Stimulated activated CD4-positive, alpha-beta T cell treated with anti-CD3 and anti-CD28 coated beads, Interleukin-12 subunit alpha, Interleukin-12 subunit beta, amount 100 ng/mL, for 48 hours (primary cell): ENCODE data around the gene AKIP1.
"Not testable (repeated sequence)": the region's sequence is repeated elsewhere in the genome, so short reads cannot be mapped to it uniquely, and the experiment has no call there.

Source experiments
- DNase-seq, 3 donors: peaks; one replicate each; pipeline ENCODE4 v3.0.0-alpha.2; 2020; ENCODE audit warnings: low read depth in 2 of 3, low spot score in 1 of 3

The AKIP1 gene

DNA sequence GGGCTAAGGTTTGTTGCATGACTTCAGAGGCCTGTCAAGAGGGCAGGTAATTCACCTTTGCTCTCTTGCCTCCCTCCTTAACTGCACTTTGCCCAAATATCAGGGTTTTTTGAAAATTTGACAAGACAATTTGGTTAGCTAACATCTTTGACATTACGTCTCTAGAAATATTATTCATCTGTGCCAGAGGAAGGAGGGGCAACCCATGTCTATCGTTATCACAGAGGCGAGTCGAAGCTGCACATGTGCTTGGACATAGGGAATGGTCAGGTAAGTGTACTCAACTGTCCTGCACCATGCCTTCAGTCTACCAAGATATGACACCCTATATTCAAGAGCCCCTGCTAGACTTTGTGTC lies 3.7 kb downstream of the AKIP1 start:
- no peak for DNase-seq

DNA sequence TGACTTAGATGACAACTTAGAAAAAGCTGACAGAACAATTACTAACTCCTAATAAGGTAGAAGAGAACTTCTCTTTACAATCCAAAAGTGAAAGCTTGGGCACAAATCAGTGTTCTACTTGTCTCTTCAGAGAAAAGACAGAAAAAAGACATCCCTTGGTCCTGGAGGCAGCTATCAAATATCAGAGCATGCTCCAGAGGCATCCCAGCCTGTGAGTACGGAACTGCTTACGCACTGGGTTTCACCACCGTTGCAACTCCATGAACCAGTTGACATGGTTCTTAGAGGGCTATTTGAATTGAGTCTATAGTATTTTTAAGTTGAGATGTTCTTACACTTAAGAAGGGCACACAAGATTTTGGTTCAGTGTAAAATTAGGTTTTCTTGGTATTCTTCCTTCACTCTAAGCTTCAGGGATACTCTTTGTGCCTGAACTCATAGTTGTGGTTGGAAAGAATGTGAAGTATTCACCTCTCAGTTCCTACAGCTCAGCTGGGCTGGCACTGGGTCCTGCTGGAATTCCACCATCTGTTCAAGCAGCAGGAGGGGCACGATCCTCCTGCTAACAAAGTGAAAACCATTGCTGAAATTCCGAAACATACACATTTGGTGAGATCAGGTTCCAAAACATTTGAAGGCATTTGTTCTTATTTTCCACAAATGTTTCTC lies 6.3 kb downstream of the AKIP1 start:
- no peak for DNase-seq

DNA sequence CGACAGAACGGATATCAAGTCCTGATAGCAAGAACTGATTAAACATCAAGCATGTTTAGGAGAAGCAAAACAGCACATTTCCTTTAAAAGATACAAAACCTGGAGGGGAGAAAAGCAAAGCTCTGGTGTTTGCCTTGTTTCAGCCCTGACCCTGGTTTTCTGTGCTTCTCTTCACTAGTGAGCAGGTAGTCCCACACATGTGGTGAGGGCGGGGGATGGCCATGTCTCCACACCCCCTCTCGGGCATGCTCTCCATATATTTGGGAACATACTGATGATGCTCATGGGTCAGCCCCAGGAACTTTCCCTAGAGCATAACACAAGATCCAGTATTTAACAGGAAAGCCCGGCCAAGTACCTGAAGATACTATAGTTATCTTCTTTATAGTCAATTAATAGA lies 11.7 kb downstream of the AKIP1 start:
- DNase-seq, result no peak

DNA sequence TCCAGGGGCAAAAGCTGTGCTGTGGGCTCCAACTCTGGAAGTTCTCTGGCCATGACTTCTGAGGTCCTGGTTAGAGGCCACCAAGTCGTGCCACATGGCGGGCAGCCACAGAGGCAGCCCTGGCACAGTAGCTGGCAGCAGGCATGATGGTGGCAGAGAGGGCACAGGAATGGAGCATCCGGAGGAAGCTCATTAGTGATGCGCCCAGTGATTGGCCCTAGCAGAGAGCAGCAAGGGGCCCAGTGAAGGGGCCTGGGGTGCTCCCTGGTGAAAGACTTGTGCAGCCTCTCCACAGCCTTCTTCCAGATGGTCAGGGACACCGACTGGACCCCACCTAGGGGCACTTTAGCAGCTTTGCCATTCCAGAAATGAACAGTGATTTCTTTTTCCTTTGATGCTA lies 14.7 kb downstream of the AKIP1 start:
- DNase-seq, result no peak

DNA sequence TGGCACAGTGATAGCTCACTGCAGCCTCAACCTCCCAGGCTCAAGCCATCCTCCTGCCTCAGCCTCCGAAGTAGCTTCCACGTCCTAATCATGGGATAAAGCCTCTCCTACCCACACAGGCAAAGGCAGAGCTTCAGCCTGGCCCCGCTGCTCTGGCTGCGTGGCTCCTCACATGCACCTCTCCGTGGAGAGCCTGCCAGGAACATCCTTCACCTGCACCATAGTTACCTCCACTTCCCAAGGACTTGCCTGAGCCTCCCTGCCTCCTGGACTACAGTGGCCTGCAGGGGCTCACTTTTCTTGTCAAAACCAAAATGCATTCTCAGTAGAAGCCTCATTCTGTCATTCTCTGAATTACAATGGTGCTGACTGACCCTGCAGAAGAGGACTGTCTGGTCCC lies 15.2 kb downstream of the AKIP1 start:
- no peak for DNase-seq

DNA sequence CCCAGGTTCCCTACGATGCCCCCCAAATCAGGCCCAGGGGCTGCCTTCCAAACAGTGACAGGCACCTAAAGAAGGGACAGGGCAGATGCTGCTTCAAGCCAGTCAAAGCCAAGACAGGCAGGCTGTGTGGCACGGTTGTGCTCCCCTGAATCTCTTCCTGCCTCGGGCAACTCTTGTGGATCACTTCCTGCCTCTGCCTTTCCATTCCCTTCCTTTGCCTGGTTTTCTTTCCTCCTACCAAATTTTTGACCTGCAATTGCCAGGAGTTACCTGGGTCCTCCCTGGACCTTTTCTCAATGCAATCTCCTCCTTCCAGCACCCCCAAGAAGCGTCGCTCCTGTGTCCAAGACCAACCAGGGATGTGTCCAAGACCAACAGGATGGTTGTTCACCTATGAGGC lies 16.2 kb downstream of the AKIP1 start:
- no peak for DNase-seq

DNA sequence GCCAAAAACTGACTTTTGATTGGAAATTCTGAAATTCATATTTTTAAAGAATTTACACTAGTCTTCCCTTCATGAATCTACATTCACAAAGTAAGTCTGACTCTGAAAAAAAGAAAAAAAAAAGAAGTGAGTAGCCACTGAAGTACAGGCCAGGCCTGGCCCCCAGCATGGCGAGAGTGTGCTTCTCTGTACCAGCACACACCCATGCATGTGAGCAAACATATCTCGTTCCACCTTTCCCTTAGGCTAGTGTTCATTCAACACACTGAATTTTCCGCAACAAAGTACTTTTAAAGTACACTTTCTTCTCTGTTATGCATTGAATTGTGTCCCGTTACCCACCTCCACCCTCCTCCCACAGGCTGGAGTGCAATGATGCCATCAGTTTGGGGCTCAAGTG lies 17.2 kb downstream of the AKIP1 start:
- DNase-seq, result no peak

DNA sequence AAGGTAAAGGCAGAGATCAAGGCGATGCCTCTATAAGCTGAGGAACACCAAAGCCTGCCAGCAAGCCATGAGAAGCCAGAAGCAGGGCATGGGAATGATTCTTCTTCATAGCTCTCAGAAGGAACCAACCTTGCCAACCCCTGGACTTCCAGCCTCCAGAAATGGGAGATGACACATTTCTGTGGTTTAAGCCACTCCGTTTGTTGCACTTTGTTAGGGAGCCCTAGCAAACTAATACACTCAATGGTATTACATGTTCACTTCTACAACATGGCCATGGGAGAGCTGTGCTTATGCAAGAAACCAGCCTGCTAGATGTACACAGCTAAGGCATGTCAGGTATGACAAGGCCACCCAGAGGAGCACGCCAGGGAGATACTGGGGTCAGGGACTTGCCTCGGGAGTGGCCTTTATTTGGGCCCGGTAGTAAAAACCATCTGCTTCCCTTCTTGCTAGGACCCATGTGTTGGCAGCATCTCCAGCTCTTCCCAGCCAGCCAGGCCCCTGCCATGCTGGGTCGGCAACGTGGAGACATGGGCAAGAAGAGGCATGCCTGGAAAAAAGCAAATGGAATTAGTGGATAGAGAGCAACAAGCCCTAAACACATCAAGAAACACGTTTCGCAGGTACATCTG lies 18.1 kb downstream of the AKIP1 start:
- DNase-seq, result no peak

DNA sequence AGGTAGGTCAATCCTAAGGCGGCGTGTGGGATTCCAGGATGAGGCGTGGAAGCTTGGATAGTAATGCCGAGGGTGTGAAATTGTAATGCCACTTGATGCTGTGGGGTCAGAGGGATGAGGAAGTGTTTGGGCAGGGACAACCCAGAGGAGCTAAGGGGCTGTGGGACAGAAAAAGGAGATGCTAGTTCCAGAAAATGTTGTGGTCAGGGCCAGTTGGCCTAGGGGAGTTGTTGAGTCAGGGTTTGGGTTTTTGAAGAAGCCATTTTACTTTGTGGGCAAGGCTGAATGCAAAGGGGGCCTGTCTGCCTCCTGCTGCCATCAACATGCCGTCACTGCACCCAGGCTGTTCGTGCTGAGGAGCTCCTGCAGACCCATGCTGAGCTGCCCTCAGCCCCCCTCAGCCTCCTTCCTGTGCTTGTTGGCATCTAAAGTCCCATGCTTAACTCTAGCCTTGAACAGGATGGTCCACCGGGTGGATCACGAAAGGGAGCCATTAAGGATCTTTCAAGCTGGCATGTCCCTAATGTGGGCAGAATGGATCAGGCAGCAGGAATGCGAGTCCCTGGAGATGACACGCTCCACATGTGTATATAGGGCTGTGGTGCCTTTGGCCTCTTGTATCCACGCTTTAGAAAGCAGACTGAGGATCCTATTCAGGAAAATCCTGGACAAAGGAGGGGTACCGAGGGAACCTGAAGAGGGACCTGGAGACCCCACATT lies 19.6 kb downstream of the AKIP1 start:
- DNase-seq, result no peak

DNA sequence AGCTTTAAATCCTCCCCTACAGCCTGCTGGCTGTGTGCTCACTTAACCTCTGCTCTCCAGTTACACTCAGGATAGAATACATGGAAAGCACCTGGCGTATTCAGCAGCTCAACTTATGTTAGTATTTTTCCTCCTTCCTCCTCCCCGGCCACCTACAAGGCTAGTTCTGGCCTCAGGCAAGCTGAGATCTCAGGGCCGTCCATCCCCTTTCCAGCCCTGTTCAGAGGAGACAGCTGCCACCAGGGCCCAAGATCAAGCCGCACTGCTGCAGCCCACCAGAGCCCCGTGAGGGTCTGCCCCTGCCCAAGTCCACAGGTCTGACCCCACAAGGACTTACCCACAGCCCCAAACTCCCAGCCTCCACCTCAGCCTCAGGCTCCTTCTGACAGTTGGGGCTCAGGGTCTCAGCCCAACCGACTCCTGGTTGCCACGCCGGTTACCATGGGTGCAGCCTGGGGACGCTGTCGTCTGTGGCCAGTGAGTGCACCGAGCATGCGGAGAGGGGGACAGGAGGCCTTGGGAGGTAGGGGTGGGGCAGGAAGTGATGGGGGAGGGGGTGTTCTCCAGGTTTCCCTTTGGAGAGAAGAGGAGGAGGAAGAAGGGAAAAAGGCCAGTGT lies 21.7 kb downstream of the AKIP1 start, which contains the start of gene C11orf16:
TSS of gene C11orf16 (minus strand) at position 384 of the 617 bp plus-strand sequence. CDS start 639 bp downstream, outside the sequence.
- no peak for DNase-seq

DNA sequence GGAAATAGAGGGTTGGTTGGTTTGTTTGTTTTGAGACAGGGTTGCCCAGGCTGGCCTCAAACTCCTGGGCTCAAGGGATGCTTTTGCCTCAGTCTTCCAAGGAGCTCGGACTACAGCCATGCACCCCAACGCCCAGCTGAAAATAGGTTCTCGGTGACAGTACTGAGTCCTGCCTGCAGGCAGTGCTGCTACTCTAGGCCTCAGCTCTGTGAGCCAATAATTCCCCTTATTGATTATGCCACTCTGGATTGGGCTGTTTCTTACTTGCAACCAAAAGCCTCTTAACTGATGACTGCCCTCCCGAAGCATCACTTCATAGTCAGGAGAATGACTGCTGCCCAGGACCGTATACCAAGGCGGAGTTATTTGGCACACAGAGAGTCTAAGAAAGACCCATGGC lies 22.9 kb downstream of the AKIP1 start:
- DNase-seq, result no peak

DNA sequence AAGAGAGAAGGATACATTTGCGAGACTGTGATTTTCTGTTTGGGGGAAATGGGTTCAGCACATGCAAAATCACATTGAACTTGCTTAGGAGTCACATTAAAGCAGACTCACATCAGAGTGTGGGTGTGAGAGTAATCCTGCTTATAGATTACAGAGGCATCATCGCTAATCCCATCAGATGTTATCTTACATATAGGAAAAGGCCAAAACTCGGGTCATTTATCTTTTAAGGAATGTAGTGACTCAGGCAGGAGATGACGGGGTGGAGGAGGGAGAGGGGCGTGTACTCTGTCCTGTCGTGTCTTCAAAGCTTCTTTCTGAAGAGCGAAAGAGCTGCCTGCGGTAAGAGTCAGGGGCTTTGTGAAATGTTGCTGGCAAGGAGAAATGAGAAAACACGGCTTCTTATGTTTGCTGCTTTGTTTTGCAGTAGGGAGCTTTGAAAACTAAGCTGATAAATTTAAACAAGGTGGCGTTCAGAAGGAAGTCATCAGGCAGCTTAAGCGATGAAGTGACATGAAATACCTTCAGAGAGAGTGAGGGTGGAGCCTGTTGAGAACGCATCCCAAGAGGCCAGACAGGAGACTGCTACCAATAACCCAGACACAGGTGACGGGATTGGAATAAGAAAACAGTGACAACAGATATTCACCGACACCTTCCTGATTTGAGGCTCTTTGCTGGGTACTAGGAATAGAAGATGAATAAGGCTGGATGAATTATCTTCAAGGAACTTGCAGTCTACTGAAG lies 23.9 kb downstream of the AKIP1 start:
- no peak for DNase-seq

DNA sequence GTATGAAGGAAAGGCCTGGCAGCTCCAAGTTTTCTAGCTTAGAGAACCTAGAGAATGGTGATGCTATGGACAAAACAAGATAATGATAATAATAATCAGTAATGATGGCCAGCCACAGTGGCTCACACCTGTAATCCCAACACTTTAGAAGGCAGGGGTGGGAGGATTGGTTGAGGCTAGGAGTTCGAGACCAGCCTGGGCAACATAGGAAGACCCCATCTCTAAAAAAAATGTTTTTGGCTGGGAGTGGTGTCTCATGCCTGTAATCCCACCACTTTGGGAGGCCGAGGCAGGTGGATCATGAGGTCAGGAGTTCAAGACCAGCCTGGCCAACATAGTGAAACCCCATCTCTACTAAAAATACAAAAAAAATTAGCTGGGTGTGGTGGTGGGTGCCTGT lies 24.8 kb downstream of the AKIP1 start:
- DNase-seq, result not testable (repeated sequence)

DNA sequence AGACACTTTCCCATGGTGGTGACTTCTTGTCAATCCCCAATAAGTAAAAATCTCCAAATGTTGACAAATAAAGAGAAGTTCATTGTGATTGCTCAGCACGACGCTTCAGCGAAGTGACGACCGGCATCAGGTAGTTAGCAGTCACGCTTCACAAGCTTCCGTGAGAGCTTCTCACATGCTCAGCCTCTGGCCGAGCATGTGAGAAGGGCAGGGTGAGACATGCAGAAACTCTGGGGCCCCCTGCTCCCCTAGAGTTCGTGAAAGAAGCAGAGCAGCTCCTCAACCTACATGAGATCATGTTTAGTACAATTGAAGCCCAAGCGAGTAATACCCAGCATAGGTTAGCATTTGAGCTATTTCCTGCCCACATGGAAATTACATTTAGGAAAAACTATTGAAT lies 26.2 kb downstream of the AKIP1 start:
- no peak for DNase-seq

DNA sequence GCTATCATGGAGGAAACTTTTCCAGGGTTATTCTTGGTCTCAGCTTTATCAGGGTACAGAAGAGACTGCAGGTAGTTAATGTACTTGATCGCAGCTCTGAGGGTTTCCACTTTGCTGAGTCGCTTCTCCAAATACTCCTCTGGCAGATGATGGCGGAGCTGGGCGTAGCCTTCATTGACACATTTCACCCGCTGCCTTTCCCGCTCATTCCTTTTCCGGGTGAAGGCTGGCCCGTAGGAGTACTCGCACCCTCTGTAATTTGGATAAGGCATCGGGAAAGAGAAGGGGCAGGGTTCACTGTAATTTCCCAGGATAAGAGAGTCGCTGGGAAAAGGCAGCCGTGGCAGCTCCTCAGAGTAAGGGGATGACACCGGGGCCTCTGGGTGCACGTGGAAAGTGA lies 26.7 kb downstream of the AKIP1 start:
- DNase-seq, result no peak

DNA sequence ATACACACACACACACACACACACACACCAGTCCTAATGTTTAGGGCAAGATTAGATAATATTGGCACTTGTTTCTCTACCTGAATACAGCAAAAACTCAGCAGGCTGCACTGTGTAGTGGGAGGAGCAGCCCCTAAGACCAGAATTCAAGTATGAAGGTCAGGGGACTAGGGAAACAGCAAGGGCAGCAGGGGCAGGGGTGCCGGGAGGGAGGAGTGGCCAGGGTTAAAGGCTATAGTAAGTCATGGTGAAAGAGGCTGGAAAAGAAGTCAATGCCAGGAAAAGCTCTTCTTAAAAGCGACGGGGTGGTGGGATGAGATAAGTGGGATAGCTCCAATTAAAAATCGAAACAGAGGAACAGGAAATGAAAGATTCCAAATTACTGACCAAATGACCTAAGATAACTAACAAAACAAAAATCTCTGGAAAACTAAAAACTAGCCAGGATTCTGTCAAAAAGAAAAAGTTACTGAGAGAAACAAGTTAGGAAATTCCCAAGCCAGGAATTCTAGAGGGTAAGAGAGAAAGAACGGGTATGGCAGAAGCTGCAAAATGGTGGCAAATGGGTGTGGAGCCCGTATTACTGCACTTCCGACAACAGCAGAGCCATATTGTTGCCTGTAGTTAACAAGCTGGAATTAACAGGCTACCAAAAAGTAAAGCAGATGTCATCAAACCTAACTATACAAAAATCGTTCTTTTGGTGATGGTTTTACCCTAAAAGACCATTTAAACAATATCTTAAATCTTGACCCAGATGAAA lies 30.5 kb downstream of the AKIP1 start:
- DNase-seq, result no peak

DNA sequence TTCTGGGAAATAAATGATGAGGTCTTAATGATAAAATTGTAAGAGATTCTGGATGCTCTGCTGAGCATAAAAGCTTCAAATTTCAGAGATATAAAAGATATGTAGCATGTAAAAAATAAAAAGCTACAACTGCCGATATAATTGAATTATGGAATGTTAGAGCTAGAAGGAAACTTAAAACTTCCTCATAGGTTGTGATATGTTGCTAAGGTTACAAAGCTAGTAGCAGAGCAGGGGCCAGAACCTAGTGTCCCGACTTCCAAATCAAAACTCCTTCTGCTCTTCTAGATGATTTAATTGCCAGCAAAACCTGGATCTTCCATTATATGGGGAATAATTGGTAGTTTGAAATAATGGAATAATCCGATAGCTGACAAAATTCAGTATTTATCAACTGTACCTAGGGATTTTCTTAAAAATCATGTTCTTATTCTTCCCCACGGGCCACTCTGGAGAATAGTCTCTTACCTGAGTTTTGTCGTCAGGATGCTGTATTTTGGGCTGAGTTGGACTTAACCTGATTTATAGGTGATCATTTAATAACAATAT lies 31.6 kb downstream of the AKIP1 start, which contains the start of gene ASCL3:
TSS of gene ASCL3 (minus strand) at position 499 of the 549 bp plus-strand sequence. CDS start 4,855 bp downstream, outside the sequence.
- DNase-seq, result no peak

DNA sequence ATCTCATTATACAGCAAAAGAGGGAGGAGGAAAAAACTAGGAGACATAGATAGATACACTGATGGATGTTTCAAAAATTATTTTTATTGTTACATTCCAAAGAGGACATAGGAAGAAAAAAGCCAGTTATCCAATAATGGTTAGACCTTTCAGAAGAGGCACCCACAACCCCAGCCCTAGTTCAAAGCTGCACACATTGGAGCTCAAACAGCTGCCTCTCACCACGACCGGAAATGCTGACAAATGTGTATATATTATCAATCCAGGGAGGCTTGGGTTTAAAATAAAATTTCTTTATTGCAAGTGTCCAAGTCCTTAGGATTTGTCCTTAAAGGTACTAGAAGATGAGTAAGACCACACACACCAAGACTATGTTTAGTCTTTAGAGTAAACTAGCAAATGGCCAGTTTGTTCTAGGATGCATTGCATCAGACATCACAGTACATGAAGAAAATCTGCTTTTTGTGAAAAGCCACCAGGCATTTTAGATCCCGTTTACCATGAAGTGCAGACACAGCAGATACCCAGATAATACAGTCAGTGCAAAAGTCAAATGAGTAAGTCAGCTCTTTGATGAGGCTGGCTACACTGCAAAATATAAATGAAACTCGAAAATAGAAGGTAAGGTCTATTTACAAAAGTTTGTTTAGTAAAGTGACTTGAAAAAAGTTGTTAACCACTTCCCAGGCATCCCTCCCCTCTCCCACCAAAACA lies 36.4 kb downstream of the AKIP1 start:
- no peak for DNase-seq

DNA sequence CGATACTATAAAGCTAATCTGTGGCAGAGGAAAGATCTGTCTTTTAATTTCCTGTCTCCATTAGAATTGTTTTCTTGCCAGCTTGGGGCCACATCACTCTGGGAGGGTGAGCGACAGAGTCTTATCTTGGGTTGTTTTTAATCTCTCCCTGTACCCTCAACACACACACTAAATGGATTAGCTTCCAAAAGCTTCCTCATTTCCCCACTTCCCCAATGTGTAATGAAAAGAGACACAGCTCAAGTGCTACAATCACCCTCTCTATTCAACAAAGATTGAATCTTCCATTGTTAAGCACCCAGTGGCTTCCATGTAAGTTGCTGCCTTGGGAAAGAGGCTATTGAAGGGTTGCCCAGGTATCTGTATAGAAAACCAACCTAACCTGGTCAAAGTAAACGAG lies 37.9 kb downstream of the AKIP1 start:
- DNase-seq, result no peak

DNA sequence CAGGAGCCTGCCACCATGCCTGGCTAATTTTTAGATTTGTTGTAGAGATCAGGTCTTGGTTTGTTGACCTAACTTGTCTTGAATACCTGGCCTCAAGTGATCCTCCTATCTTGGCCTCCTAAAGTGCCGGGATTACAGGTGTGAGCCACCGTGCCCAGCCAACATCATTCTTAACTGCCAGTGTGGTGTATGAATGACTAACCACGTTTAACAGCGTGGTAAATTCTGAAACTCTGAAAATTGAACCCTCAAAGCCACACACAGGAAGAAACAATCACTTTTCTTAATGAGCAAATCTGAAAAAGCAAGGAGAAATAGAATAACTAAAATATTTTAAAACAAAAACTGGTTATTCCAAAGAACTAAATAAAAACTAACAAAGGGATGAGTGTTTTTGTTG lies 45.9 kb downstream of the AKIP1 start:
- no peak for DNase-seq
